WTC11 (cell line): ENCODE measurements around the gene ANKRD13C.

ENCODE experiments used
- EMX1 ChIP-seq: fragments of 250-450 bp; sonication (Bioruptor Pico); IDR thresholded peaks from 2 replicates; pipeline ENCODE4 v1.8.0; 2021; ENCODE audit warnings: mild to moderate bottlenecking
- FOXK1 ChIP-seq: sonication (generic); formaldehyde crosslinking; IDR thresholded peaks from 2 replicates; pipeline ENCODE4 v1.8.0; 2022; ENCODE audit warnings: mild to moderate bottlenecking, moderate library complexity, missing genetic modification reagents
- SP1 ChIP-seq: sonication (generic); formaldehyde crosslinking; conservative IDR thresholded peaks from 2 replicates; pipeline ENCODE4 v1.8.1; 2022; ENCODE audit warnings: missing genetic modification reagents
- TF ChIP-seq, protein P1 (sequence below): fragments of 200-600 bp; IDR thresholded peaks from 2 replicates; pipeline ENCODE4 v1.8.0; 2022; ENCODE audit warnings: antibody characterized with exemption
- TF ChIP-seq, protein P2 (sequence below): sonication (generic); formaldehyde crosslinking; IDR thresholded peaks from 2 replicates; pipeline ENCODE4 v1.8.1; 2022; ENCODE audit warnings: mild to moderate bottlenecking, moderate library complexity, missing genetic modification reagents

DNA sequence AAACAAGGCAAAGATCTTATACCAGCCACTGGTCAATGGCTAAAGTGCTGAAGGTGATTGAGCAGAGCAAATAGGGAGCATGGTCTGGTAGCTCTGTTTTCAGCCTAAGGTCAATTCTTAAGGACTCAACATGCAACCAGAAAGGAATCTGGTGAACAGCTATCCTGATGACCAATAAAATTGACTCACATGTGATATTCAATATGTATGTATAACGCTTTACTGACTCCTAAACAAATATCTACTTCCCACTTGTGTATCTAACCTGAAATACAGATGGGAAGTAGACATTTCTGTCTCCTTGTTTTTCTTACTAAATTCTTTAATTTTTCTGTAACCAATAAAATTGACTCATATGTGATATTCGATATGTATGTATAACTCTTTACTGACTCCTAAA, 31.6 kb upstream of the ANKRD13C start:
- TF ChIP-seq, protein P1, sequence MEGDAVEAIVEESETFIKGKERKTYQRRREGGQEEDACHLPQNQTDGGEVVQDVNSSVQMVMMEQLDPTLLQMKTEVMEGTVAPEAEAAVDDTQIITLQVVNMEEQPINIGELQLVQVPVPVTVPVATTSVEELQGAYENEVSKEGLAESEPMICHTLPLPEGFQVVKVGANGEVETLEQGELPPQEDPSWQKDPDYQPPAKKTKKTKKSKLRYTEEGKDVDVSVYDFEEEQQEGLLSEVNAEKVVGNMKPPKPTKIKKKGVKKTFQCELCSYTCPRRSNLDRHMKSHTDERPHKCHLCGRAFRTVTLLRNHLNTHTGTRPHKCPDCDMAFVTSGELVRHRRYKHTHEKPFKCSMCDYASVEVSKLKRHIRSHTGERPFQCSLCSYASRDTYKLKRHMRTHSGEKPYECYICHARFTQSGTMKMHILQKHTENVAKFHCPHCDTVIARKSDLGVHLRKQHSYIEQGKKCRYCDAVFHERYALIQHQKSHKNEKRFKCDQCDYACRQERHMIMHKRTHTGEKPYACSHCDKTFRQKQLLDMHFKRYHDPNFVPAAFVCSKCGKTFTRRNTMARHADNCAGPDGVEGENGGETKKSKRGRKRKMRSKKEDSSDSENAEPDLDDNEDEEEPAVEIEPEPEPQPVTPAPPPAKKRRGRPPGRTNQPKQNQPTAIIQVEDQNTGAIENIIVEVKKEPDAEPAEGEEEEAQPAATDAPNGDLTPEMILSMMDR = no peak
- TF ChIP-seq EMX1 (CRISPR knock-in tag) (no peak), FOXK1 (no peak), SP1 (no peak)
- TF ChIP-seq, protein P2, sequence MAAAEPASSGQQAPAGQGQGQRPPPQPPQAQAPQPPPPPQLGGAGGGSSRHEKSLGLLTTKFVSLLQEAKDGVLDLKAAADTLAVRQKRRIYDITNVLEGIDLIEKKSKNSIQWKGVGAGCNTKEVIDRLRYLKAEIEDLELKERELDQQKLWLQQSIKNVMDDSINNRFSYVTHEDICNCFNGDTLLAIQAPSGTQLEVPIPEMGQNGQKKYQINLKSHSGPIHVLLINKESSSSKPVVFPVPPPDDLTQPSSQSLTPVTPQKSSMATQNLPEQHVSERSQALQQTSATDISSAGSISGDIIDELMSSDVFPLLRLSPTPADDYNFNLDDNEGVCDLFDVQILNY (CRISPR knock-in tag) = no peak
